ENCODE results near the gene PTPN1. TPM values are rescaled to one million over a fixed set of nuclear protein-coding genes. Genes with fewer than 3 reads are reported as not detected.
"Not testable (repeated sequence)": the region's sequence is repeated elsewhere in the genome, so short reads cannot be mapped to it uniquely, and the experiment has no call there.

PTPN1 gene
- total RNA-seq, 2 experiments from 2014 or later, result 62.5 to 74.7 TPM

GRCh38 chr20:50562262-50562701, 52.1 kb downstream of the PTPN1 start:
- Mint-ChIP-seq H3K27ac (peak overlapping the region; percentile 83), H3K4me1 (peaks cover 61% of the 10 kb centered on the region), H3K4me3 (no peak overlapping the region), H3K36me3 (peaks cover 52% of the 10 kb centered on the region), H3K9me3 (ENCODE audit: low read depth) (no peaks in the 10 kb centered on the region), H3K27me3 (no peaks in the 10 kb centered on the region)
- DNase-seq (no peak), ATAC-seq (no peak)
- CTCF ChIA-PET, result interaction anchor here (1.1 to 2.4 kb wide), 11 partner anchors 11 to 373 kb away, joined by 3 to 16 read pairs (median 4); no protein-coding TSS in a partner anchor

- H3K4me3 Mint-ChIP-seq, result no peak overlapping the region
- ATAC-seq (no peak), DNase-seq (no peak)
- CTCF ChIA-PET, result interaction anchor here (0.9 to 2.4 kb wide), 5 partner anchors 12 to 100 kb away, joined by 3 to 16 read pairs (median 4); no protein-coding TSS in a partner anchor
- no peaks in the 10 kb centered on the region for H3K27me3 Mint-ChIP-seq
- peaks cover 51% of the 10 kb centered on the region for H3K36me3 Mint-ChIP-seq
- peak overlapping the region; percentile 69 for H3K27ac Mint-ChIP-seq
- H3K9me3 Mint-ChIP-seq (ENCODE audit: low read depth), result no peaks in the 10 kb centered on the region
- H3K4me1 Mint-ChIP-seq, result peaks cover 67% of the 10 kb centered on the region
These were observed 53.2 kb downstream of the PTPN1 start for GRCh38 chr20:50563133-50563944.

GRCh38 chr20:50565383-50565782, 55.2 kb downstream of the PTPN1 start:
- Mint-ChIP-seq H3K27me3 (no peaks in the 10 kb centered on the region), H3K9me3 (ENCODE audit: low read depth) (no peaks in the 10 kb centered on the region), H3K4me1 (peaks cover 68% of the 10 kb centered on the region), H3K36me3 (peaks cover 53% of the 10 kb centered on the region), H3K4me3 (no peak overlapping the region), H3K27ac (no peak overlapping the region)
- ATAC-seq, result no peak
- CTCF ChIA-PET, result interaction anchor here (1.1 to 2.0 kb wide), 5 partner anchors 10 to 386 kb away, joined by 3 to 11 read pairs (median 3); no protein-coding TSS in a partner anchor
- DNase-seq, result no peak

- Mint-ChIP-seq H3K27me3 (no peaks in the 10 kb centered on the region), H3K27ac (no peak overlapping the region), H3K4me1 (peaks cover 69% of the 10 kb centered on the region), H3K9me3 (ENCODE audit: low read depth) (no peaks in the 10 kb centered on the region), H3K36me3 (peaks cover 53% of the 10 kb centered on the region), H3K4me3 (no peak overlapping the region)
- ATAC-seq (no peak), DNase-seq (no peak)
- CTCF ChIA-PET, result interaction anchor here (1.1 to 2.0 kb wide), 4 partner anchors 9 to 82 kb away, joined by 3 to 11 read pairs (median 4); no protein-coding TSS in a partner anchor
These were observed 55.7 kb downstream of the PTPN1 start for GRCh38 chr20:50565871-50566270.

GRCh38 chr20:50567860-50568548, 57.8 kb downstream of the PTPN1 start:
- no peak overlapping the region for H3K4me3 Mint-ChIP-seq
- CTCF ChIA-PET, result interaction anchor here (1.4 kb wide), 1 partner anchor 20 kb away, joined by 4 read pairs; no protein-coding TSS in a partner anchor
- H3K4me1 Mint-ChIP-seq, result peaks cover 60% of the 10 kb centered on the region
- no peak overlapping the region for H3K27ac Mint-ChIP-seq
- H3K9me3 Mint-ChIP-seq (ENCODE audit: low read depth), result no peaks in the 10 kb centered on the region
- DNase-seq (no peak), ATAC-seq (no peak)
- no peaks in the 10 kb centered on the region for H3K27me3 Mint-ChIP-seq
- H3K36me3 Mint-ChIP-seq, result peaks cover 35% of the 10 kb centered on the region

GRCh38 chr20:50568549-50568942, 58.4 kb downstream of the PTPN1 start:
- Mint-ChIP-seq H3K9me3 (ENCODE audit: low read depth) (no peaks in the 10 kb centered on the region), H3K27ac (no peak overlapping the region), H3K27me3 (no peaks in the 10 kb centered on the region), H3K4me3 (no peak overlapping the region), H3K36me3 (peaks cover 34% of the 10 kb centered on the region), H3K4me1 (peaks cover 60% of the 10 kb centered on the region)
- DNase-seq (no peak), ATAC-seq (no peak)
- CTCF ChIA-PET, result interaction anchor here (0.8 to 1.4 kb wide), 2 partner anchors 20 to 81 kb away, joined by 3 to 4 read pairs; no protein-coding TSS in a partner anchor

- H3K27ac Mint-ChIP-seq, result peak overlapping the region; percentile 81
- H3K27me3 Mint-ChIP-seq; H3K4me3 Mint-ChIP-seq; H3K9me3 Mint-ChIP-seq (ENCODE audit: low read depth); DNase-seq: not testable (repeated sequence)
- peaks cover 37% of the 10 kb centered on the region for H3K36me3 Mint-ChIP-seq
- peaks cover 59% of the 10 kb centered on the region for H3K4me1 Mint-ChIP-seq
- ATAC-seq, result peak; percentile 6
- CTCF ChIA-PET, result interaction anchor here (0.7 to 2.1 kb wide), 6 partner anchors 18 to 91 kb away, joined by 3 to 12 read pairs (median 5); no protein-coding TSS in a partner anchor
These were observed 59.3 kb downstream of the PTPN1 start for GRCh38 chr20:50569487-50569863.

- H3K27me3 Mint-ChIP-seq, result no peaks in the 10 kb centered on the region
- no peak overlapping the region for H3K4me3 Mint-ChIP-seq
- peak overlapping the region; percentile 81 for H3K27ac Mint-ChIP-seq
- CTCF ChIA-PET, result interaction anchor here (0.7 to 2.1 kb wide), 17 partner anchors 9 to 119 kb away, joined by 3 to 19 read pairs (median 4); no protein-coding TSS in a partner anchor
- peaks cover 38% of the 10 kb centered on the region for H3K36me3 Mint-ChIP-seq
- ATAC-seq (peak; percentile 89), DNase-seq (peak; percentile 69)
- no peaks in the 10 kb centered on the region for H3K9me3 Mint-ChIP-seq (ENCODE audit: low read depth)
- H3K4me1 Mint-ChIP-seq, result peaks cover 52% of the 10 kb centered on the region
These were observed 60.0 kb downstream of the PTPN1 start for GRCh38 chr20:50569864-50570836.

GRCh38 chr20:50571466-50571865, 61.3 kb downstream of the PTPN1 start:
- DNase-seq, result no peak
- H3K4me1 Mint-ChIP-seq, result peaks cover 52% of the 10 kb centered on the region
- ATAC-seq, result no peak
- no peaks in the 10 kb centered on the region for H3K27me3 Mint-ChIP-seq
- CTCF ChIA-PET, result interaction anchor here (1.4 to 6.3 kb wide), 6 partner anchors 10 to 100 kb away, joined by 3 to 40 read pairs (median 7); partner anchors contain the start of gene PTPN1
- no peak overlapping the region for H3K4me3 Mint-ChIP-seq
- H3K27ac Mint-ChIP-seq, result no peak overlapping the region
- H3K36me3 Mint-ChIP-seq, result peaks cover 44% of the 10 kb centered on the region
- no peaks in the 10 kb centered on the region for H3K9me3 Mint-ChIP-seq (ENCODE audit: low read depth)

- H3K36me3 Mint-ChIP-seq, result peaks cover 42% of the 10 kb centered on the region
- no peak overlapping the region for H3K4me3 Mint-ChIP-seq
- CTCF ChIA-PET, result interaction anchor here (0.7 to 6.3 kb wide), 12 partner anchors 9 to 385 kb away, joined by 3 to 40 read pairs (median 7); partner anchors contain the start of gene PTPN1
- peak overlapping the region; percentile 24 for H3K27ac Mint-ChIP-seq
- H3K27me3 Mint-ChIP-seq, result no peaks in the 10 kb centered on the region
- peaks cover 39% of the 10 kb centered on the region for H3K4me1 Mint-ChIP-seq
- no peaks in the 10 kb centered on the region for H3K9me3 Mint-ChIP-seq (ENCODE audit: low read depth)
- ATAC-seq (no peak), DNase-seq (no peak)
These were observed 63.0 kb downstream of the PTPN1 start for GRCh38 chr20:50572938-50573777.

- H3K4me3 Mint-ChIP-seq, result no peak overlapping the region
- peaks cover 32% of the 10 kb centered on the region for H3K4me1 Mint-ChIP-seq
- no peaks in the 10 kb centered on the region for H3K27me3 Mint-ChIP-seq
- CTCF ChIA-PET, result interaction anchor here (0.7 to 6.3 kb wide), 12 partner anchors 8 to 386 kb away, joined by 3 to 40 read pairs (median 14); partner anchors contain the start of gene PTPN1
- no peak overlapping the region for H3K27ac Mint-ChIP-seq
- ATAC-seq (no peak), DNase-seq (no peak)
- H3K36me3 Mint-ChIP-seq, result peaks cover 43% of the 10 kb centered on the region
- H3K9me3 Mint-ChIP-seq (ENCODE audit: low read depth), result no peaks in the 10 kb centered on the region
These were observed 63.9 kb downstream of the PTPN1 start for GRCh38 chr20:50574108-50574507.
